ENCODE measurements around the gene TAF6L.
A peak's percentile ranks its signal among the peaks of the same experiment; 100 is the strongest.

Gene TAF6L

DNA sequence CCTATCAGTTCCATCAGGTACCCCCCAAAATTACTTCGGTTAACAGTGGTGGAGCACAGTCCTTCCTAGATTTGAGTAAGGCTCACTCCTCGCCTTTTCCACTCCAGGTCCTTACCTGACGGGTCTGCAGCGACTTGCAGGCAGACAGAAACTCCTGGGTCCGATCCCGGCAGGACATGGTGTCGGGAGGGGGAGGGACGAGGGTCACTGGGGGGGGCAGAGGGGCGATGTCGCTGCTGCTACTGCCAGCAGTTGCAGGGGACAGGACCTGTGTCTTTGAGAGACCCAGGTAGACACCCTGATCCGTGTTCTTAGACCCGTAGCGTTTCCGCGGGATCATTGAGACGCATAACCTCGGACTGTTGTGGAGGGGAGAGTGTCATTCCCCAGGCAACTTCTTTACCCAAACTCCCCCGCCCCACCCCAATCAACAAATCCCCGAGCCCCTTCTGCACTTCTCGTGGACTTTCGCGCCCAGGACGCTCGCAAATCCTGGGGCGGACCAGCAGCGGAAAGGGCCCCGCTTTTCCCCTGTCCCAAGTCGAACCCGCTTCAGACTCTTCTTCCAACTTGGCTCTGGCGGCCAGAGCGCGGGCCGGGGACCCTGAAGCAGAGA is 59.8 kb downstream of the TAF6L start:
- no peak for DNase-seq (ENCODE audit: low read depth)
- TF ChIP-seq, protein P1, sequence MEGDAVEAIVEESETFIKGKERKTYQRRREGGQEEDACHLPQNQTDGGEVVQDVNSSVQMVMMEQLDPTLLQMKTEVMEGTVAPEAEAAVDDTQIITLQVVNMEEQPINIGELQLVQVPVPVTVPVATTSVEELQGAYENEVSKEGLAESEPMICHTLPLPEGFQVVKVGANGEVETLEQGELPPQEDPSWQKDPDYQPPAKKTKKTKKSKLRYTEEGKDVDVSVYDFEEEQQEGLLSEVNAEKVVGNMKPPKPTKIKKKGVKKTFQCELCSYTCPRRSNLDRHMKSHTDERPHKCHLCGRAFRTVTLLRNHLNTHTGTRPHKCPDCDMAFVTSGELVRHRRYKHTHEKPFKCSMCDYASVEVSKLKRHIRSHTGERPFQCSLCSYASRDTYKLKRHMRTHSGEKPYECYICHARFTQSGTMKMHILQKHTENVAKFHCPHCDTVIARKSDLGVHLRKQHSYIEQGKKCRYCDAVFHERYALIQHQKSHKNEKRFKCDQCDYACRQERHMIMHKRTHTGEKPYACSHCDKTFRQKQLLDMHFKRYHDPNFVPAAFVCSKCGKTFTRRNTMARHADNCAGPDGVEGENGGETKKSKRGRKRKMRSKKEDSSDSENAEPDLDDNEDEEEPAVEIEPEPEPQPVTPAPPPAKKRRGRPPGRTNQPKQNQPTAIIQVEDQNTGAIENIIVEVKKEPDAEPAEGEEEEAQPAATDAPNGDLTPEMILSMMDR (conservative IDR thresholded peaks at IDR 0.05; ENCODE audit: low read depth, low read length): no peak
- peak overlapping the region; percentile 89 for H3K4me3 ChIP-seq (ENCODE audit: low read depth, low read length)

DNA sequence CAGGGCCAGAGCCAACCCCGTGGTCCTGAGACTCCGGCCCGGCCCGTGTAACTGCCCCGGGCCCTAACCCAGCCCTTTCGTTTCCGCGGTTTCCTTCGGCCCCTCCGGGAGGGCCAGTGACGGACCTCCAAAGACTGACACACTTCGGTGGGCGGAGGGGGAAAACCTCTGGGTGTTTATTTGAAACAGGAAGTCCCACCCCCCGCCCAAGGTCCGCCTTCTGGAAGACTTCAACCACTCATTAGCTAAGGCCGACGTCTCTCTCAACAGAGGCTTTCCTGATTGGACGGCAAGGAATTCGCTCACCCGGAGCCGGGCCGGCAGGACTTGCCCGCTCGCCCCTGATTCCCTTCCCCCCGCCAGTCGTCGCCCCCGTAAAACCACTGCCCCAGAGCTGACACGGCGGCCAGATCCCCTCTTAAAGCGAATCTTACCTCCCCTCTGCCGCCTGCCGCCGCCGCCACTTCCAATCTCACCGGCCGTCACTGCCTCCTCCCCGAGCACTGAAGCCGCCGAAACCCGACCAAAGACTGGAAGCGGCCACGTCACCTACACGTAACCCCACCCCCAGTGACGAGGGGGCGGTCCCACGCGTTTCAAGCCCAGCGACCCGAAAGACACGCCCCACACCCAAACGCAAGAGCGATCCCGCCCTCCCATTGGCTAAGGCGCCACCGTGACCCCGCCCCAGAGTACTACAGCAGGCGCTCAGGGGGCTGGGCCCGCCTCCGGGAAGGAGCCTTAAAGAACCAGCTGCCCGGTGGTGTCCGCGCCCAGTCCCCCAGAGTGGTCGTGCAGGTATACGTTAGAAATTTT is 60.5 kb downstream of the TAF6L start, which contains the start of gene STX5:
Gene STX5, minus strand, starts transcription at position 532 of the 816 bp plus-strand sequence. CDS start 808 bp downstream, outside the sequence.
- TF ChIP-seq, protein P1 (conservative IDR thresholded peaks at IDR 0.05; ENCODE audit: low read depth, low read length): no peak
- peak within 1 kb of the TSS; percentile 89 for H3K4me3 ChIP-seq (ENCODE audit: low read depth, low read length)
- peak; percentile 99 for DNase-seq (ENCODE audit: low read depth)

DNA sequence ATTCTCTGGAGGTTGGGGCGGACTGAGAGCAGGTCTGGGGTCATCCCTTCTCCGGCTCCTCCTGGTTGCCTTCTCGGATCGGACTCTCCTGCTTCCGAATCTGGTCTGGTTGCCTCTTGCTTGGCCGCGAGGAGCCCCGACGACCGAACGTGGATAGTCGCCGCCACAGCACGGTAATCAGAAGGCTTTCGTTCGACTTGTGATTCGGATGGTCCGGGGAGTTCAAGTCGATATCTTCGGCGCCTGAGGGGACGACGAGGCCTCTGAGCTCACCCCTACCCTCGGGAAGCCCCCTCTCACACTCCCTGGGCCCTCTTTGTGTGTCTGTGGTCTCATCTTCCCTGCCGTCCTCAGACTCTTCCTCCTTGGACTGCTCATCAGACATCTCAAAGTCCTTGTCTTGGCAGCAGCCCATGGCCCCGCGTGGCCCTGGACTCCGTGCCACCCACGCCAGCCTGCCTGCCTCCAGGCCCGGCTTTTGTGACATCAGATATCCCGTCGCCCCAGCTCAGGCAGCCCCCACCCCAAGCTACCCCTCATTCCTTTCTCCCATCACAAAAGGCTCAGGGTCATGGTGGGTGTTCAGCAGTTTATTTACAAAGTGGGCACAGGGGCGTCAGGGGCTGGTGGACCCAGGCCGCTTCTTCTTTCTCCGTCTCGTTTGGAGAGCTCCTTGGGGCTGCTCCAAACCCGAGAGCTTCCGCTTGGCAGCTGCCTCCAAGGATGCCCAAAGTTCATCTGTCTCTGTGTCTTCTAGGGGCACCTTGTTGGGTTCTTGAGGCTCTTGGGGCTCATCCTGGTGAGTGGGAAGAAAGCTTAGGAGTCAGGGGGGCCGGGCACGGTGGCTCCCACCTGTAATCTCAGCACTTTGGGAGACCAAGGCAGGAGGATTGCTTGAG is 61.4 kb downstream of the TAF6L start, which contains the start of gene TEX54:
Gene TEX54, minus strand, starts transcription at position 506 of the 899 bp plus-strand sequence.
- H3K4me3 ChIP-seq (ENCODE audit: low read depth, low read length): peak within 1 kb of the TSS; percentile 89
- TF ChIP-seq, protein P1 (conservative IDR thresholded peaks at IDR 0.05; ENCODE audit: low read depth, low read length): no peak
- DNase-seq (ENCODE audit: low read depth): no peak

DNA sequence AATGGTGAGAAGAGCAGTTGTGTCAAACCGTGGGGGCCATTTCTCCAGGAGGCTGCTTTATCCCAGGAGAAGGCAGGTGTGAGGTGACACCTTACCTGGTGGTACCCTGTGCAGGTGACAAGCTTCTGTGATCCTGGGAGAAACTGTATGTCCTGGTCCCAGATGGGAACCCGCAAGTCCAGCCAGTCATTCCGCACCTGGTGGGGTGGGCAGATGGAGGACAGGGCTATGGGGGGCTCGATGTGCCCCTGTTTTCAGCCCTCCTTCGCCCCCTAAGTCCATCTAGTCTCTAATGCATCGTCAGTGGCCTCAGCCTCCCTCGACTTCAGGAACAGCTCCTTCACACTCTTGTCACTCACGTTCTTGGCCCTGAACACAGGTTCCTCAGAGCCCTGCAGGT is 64.1 kb downstream of the TAF6L start:
- DNase-seq (ENCODE audit: low read depth): no peak

More for the DNA sequence above, 64.1 kb downstream of the TAF6L start:
- no peak overlapping the region for H3K4me3 ChIP-seq (ENCODE audit: low read depth, low read length)
- TF ChIP-seq, protein P1 (conservative IDR thresholded peaks at IDR 0.05; ENCODE audit: low read depth, low read length): no peak

All from choroid plexus epithelial cell (primary cell).